Endometrial microvascular endothelial cells (primary cell): ENCODE data around the gene LEPR. TPM values are rescaled to one million over a fixed set of nuclear protein-coding genes. Genes with fewer than 3 reads are reported as not detected.
"Not testable (repeated sequence)": the region's sequence is repeated elsewhere in the genome, so short reads cannot be mapped to it uniquely, and the experiment has no call there.

Experiments used
- in situ Hi-C: cut with HindIII; loops from 2 replicates; pipeline ENCODE4 v1.10.0; 2017; ENCODE audit warnings: low sequenced_read_pairs, low pct_unique_long_range_greater_than_20kb; ENCODE audit errors: inconsistent ontology term
- total RNA-seq: library from RNA; depleted of rRNA; stranded (reverse); fragments of >200 nt; gene quantifications from one replicate; pipeline ENCODE4 v1.2.3, GENCODE V29; 2015; ENCODE audit errors: inconsistent ontology term

The LEPR gene, protein sequence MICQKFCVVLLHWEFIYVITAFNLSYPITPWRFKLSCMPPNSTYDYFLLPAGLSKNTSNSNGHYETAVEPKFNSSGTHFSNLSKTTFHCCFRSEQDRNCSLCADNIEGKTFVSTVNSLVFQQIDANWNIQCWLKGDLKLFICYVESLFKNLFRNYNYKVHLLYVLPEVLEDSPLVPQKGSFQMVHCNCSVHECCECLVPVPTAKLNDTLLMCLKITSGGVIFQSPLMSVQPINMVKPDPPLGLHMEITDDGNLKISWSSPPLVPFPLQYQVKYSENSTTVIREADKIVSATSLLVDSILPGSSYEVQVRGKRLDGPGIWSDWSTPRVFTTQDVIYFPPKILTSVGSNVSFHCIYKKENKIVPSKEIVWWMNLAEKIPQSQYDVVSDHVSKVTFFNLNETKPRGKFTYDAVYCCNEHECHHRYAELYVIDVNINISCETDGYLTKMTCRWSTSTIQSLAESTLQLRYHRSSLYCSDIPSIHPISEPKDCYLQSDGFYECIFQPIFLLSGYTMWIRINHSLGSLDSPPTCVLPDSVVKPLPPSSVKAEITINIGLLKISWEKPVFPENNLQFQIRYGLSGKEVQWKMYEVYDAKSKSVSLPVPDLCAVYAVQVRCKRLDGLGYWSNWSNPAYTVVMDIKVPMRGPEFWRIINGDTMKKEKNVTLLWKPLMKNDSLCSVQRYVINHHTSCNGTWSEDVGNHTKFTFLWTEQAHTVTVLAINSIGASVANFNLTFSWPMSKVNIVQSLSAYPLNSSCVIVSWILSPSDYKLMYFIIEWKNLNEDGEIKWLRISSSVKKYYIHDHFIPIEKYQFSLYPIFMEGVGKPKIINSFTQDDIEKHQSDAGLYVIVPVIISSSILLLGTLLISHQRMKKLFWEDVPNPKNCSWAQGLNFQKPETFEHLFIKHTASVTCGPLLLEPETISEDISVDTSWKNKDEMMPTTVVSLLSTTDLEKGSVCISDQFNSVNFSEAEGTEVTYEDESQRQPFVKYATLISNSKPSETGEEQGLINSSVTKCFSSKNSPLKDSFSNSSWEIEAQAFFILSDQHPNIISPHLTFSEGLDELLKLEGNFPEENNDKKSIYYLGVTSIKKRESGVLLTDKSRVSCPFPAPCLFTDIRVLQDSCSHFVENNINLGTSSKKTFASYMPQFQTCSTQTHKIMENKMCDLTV
- total RNA-seq, result 26.4 TPM

DNA sequence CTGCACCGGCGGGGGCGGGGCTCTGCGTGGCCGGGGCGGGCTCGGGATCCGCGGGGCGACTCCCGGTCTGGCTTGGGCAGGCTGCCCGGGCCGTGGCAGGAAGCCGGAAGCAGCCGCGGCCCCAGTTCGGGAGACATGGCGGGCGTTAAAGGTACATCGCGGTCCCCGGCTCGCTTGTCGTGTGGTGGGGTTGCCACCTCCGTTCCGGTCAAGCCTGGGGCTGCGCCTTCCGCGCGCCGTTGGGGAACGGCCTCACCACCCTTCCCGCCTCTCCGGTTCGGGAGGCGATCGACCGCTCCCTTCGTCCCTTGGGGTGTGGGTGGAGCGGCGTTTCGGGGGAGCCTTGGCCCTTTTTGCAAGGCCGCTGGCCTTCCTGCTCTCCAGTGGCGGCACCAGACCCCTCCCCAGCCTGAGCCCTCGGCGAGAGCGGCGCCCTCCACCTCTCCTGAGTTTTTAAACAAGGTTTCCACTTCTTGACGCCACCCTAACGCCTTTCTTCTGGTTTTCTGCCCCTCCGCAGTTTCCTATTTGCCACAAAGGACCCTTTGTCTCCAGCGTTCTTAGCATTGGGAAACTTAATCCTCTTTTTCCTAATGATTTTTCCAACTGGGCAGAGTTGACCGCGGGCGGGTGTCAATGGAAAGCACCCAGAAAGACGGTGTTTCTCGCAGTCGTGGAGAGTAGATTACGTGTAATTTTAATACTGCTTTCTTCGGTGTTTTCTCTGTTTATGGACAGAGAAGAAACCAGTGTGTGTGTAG is at the start of gene LEPR, which contains the start of gene LEPROT:
LEPR (plus strand) TSS at position 79 of the 761 bp plus-strand sequence. CDS start 144,898 bp downstream, outside the sequence.
LEPROT (plus strand) TSS at position 79 of the 761 bp plus-strand sequence; CDS start at position 136, 57 bp downstream.
- in situ Hi-C loops, result no loop called here

GRCh38 chr1:65371544-65371943 is 48.9 kb upstream of the LEPR start:
- in situ Hi-C loops, result no loop called here

DNA sequence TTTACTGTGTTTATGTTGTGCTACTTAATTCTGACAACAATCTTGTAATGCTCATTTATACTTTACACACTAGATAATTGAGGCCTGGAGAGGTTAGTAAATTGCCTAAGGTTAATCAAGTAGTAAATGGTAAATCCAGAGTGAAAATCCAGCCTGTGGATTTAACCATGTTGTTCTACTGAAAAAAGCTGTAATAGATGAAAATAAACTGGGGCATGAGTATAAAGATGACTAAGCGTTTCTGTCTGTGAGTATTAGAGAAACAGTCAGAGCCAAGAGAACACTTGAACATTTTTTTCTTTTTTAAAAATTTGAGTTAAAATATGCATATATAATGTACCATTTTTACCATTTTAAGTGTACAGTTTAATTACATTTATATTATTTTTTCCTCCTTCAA is 47.9 kb upstream of the LEPR start:
- in situ Hi-C loops, result no loop called here

DNA sequence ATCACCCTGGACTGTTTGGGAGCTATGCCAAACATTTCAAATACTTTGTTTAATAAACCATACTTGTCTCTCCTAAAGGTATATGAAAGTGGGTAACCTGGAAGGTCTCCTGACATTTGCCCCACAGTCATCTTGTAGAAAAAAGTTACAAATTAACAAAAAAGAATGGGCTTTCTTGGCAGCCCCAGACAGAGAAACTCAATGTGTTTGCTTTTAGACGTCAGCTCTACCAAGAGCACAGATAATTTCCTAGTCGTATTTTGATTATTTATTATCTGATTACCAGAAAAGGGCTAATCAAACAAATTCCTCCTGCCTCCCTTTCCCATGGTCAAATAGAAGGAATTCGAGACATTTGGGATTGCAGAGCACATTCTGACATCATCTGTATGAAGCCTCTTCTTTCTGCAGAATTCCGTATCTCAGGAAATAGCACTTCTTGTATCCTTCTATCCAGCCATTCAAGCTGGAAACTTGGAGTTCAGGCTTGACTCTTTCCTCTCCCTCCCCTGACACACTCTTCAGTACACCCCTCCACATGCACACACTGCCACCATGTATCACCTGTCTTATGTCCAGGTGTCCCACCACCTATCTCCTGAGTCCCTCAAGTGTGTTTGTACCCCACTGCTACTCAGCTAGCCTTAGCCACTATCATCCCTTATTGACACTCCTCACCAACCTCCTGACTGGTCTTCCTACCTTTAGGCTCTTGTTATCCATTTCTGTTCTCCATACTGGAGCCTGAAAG is 42.8 kb upstream of the LEPR start:
- in situ Hi-C loops, result no loop called here

- in situ Hi-C loops, result no loop called here
These were observed 42.1 kb upstream of the LEPR start for GRCh38 chr1:65378247-65378946.

- in situ Hi-C loops, result not testable (repeated sequence)
These were observed 36.0 kb upstream of the LEPR start for GRCh38 chr1:65384426-65384825.

GRCh38 chr1:65386439-65386838 is 34.0 kb upstream of the LEPR start:
- in situ Hi-C loops, result no loop called here

DNA sequence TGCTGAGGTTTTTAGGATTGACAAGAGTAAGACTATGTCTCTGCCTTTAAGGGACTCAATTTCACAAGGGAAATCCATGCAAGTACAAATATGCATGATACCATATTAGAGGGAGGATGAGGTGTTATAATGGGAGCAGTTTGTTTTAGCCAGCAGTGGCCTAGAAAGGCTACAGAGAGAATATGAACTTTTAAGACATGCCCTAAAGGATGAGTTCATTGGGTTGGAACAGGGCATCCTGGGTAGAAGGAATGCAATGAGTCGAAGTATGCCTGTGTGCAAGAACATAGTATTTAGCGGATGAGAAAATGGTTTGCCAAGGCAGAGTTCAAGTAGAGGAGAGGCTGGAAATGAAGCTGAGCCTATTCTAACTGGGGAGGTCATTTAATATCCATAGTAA is 32.6 kb upstream of the LEPR start:
- in situ Hi-C loops, result no loop called here

DNA sequence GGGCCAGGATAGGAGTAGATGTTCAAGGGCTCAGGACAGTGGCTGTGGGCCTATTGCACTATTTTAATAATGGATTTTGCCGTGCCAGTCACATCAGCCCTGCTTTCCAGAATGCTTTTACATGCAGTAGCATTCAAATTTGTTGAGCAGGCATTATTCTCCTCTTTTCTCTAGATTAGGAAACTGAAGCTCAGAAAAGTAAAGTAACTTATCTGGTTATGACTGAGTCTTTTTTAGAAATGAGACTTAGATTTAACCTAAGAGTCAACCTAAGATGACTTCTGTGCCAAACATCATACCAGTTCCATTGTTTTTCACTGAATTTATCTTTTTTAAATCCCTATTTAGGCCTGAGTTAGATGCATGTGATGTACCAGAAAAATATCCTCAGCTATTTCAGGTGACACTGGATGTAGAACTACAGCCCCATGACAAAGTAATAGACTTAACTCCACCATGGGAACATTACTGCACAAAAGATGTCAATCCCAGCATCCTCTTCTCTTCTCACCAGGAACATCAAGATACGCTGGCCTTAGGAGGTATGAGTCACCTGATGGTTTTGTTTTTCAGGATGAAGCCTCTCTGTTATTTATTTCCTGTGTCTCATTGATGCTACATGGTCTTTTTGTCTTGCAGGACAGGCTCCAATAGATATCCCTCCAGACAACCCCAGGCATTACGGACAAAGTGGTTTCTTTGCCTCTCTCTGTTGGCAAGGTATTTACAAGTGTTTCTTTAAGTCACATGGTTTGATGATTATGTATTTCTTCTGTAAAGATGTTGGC is 31.4 kb upstream of the LEPR start:
- in situ Hi-C loops, result no loop called here

DNA sequence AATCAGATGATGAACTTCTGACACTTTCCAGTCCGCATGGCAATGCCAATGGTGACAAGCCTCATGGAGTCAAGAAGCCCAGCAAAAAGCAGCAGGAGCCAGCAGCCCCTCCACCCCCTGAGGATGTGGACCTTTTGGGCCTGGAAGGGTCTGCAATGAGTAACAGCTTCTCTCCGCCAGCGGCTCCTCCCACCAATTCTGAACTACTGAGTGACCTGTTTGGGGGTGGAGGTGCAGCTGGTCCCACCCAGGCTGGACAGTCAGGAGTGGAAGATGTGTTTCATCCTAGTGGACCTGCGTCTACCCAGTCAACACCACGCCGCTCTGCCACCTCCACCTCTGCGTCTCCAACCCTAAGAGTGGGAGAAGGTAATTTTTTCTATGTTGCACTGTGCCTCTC is 28.0 kb upstream of the LEPR start:
- in situ Hi-C loops, result no loop called here

GRCh38 chr1:65393347-65393746 is 27.1 kb upstream of the LEPR start:
- in situ Hi-C loops, result no loop called here

GRCh38 chr1:65393928-65394327 is 26.5 kb upstream of the LEPR start:
- in situ Hi-C loops, result no loop called here

DNA sequence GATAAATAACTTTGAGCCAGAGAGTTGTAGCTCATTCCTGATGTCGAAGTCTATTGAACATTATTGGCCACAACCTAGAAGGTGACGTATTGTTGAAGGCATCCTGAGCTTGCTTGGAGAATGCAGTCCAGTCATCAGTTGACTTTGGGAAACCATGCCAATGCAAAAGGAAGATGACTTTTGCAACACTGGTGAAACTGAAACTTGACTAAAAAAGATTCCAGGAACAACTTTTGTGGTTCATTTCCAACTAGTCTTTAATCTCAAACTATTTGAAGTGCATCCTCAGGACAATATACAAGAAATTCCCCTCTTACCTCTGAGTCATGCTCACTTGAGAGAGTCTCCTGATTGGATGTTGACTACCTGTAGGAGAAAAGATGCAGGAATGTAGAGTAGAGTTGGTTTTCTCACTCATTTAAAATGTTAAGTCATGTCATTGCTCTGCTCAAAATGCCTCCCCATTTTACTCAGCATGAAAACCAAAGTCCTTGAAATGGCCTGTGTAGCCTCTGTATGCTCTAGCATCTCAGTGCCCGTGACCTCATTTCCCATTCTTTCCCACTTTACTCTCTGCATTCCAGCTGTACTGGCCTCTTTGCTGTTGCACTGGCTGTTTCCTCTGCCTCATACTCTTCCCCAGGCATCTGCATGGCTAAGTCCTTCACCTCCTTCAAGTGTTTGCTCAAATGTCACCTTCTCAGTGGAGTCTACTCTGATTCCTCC is 24.4 kb upstream of the LEPR start:
- in situ Hi-C loops, result no loop called here

DNA sequence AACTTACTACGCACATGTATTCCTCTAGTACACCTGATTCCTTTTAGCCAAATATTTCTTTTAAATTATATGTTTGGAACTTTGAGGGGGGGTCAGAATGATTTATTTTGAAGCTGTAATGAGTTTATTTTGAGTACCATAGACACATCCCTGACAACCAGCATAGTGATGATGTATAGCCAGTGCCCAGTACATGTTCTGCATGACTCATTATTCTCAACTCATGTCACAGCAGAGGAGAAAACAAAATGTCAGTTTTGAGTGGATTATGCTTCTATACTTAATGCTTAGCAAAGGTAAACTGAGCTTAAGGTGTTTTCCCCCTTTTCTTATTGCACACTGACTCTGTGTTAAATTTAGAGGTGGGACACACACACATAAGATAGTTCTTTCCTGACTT is 22.4 kb upstream of the LEPR start:
- in situ Hi-C loops, result no loop called here

GRCh38 chr1:65399003-65399402 is 21.5 kb upstream of the LEPR start:
- in situ Hi-C loops, result no loop called here

DNA sequence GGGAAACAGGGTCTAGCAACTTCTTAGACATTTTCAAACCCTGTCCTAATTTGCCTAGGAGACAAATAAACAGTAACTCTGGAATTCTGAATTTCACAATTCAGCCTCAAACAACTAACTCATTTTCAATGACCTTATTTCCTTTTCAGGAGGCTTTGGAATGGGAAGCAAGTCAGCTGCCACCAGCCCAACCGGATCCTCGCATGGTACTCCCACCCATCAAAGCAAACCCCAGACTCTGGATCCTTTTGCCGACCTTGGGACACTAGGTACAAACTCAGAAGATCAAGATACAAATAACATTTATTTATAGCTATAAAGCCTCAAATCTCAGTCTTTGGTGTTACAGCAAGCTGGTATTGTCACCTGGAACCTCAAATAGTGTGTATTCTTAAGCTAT is 18.9 kb upstream of the LEPR start:
- in situ Hi-C loops, result no loop called here
